AG04450 (cell line): Measurements from ENCODE around the gene VWA2. TPM values are rescaled to one million over a fixed set of nuclear protein-coding genes. Genes with fewer than 3 reads are reported as not detected.
A peak's percentile ranks its signal among the peaks of the same experiment; 100 is the strongest.

Experiments
- CTCF ChIA-PET: fragments of 300-600, 350-600 bp; formaldehyde crosslinking; extraction: SDS; loops from one replicate; lab custom pipeline; 2022; ENCODE audit warnings: antibody characterized with exemption, inconsistent platforms; lab: Charles Lee
- POLR2A ChIA-PET: fragments of 350-600 bp; formaldehyde crosslinking; extraction: SDS; loops from one replicate; lab custom pipeline; 2021; ENCODE audit warnings: antibody characterized with exemption, inconsistent platforms; lab: Yijun Ruan, JAX
- DNase-seq: peaks from one replicate; pipeline ENCODE4 v3.0.0-alpha.2; 2011; ENCODE audit warnings: low read depth, low spot score
- H3K27ac ChIP-seq: one replicate; pipeline ENCODE4 v1.5.1; 2012; ENCODE audit warnings: low read depth, low read length, control low read depth
- H3K27me3 ChIP-seq: one replicate; pipeline ENCODE4 v1.6.0; 2012; ENCODE audit warnings: low read length; ENCODE audit not compliant: control insufficient read depth, insufficient read depth
- H3K4me3 ChIP-seq: 2 replicates; pipeline ENCODE4 v1.5.1; 2011; ENCODE audit warnings: mild to moderate bottlenecking, low read depth, low read length, control low read depth
- H3K9me3 ChIP-seq: 2 replicates; pipeline ENCODE4 v1.5.1; 2012; ENCODE audit warnings: low read length; ENCODE audit not compliant: control insufficient read depth, insufficient read depth
- CTCF ChIP-seq: IDR thresholded peaks from 2 replicates; pipeline ENCODE4 v1.5.1; 2011; ENCODE audit warnings: low read depth, low read length, control low read depth, inconsistent platforms
- polyA plus RNA-seq: library from polyadenylated mRNA; depleted of rRNA; stranded (reverse); fragments of >200 nt; gene quantifications from 2 replicates; pipeline ENCODE4 v1.2.3, GENCODE V29; 2011

The VWA2 gene
- polyA plus RNA-seq, 1 experiment: not detected

- DNase-seq: peak; percentile 59
- H3K4me3 ChIP-seq: no peak overlapping the region
- H3K9me3 ChIP-seq: no peaks in the 10 kb centered on the region; the same call in 1 of the 2 replicates
- CTCF ChIA-PET: interaction anchor here (0.7 to 1.4 kb wide), 3 partner anchors 34 to 152 kb away, joined by 4 to 6 read pairs (median 6); no protein-coding TSS in a partner anchor
- no peak overlapping the region for H3K27ac ChIP-seq
- no peak for TF ChIP-seq CTCF
- H3K27me3 ChIP-seq: peaks cover 19% of the 10 kb centered on the region
- POLR2A ChIA-PET: interaction anchor here (1.1 to 1.5 kb wide), 2 partner anchors 51 to 515 kb away, joined by 3 to 4 read pairs; partner anchors contain the start of gene FHIP2A
Measured at GRCh38 chr10:114306116-114306973, 67.3 kb downstream of the VWA2 start.

GRCh38 chr10:114307731-114308130 is 68.7 kb downstream of the VWA2 start:
- no peak for TF ChIP-seq CTCF
- ChIA-PET POLR2A (no interaction called here), CTCF (interaction anchor here (1.1 kb wide), 1 partner anchor 129 kb away, joined by 4 read pairs; no protein-coding TSS in a partner anchor)
- no peak overlapping the region for H3K4me3 ChIP-seq
- H3K27ac ChIP-seq: no peak overlapping the region
- H3K27me3 ChIP-seq: peaks cover 20% of the 10 kb centered on the region
- DNase-seq: no peak
- H3K9me3 ChIP-seq: no peaks in the 10 kb centered on the region; the same call in 1 of the 2 replicates

- peaks cover 19% of the 10 kb centered on the region for H3K27me3 ChIP-seq
- POLR2A ChIA-PET: interaction anchor here (0.6 kb wide), 1 partner anchor 140 kb away, joined by 5 read pairs; no protein-coding TSS in a partner anchor
- no peak for TF ChIP-seq CTCF
- no peak for DNase-seq
- H3K4me3 ChIP-seq: no peak overlapping the region
- CTCF ChIA-PET: interaction anchor here (1.0 kb wide), 1 partner anchor 163 kb away, joined by 4 read pairs; no protein-coding TSS in a partner anchor
- H3K27ac ChIP-seq: no peak overlapping the region
- H3K9me3 ChIP-seq: no peaks in the 10 kb centered on the region; the same call in 1 of the 2 replicates
Measured at GRCh38 chr10:114308531-114309363, 69.7 kb downstream of the VWA2 start.

- Histone ChIP-seq H3K4me3 (no peak overlapping the region), H3K27ac (no peak overlapping the region), H3K9me3 (no peaks in the 10 kb centered on the region; the same call in 1 of the 2 replicates), H3K27me3 (peaks cover 19% of the 10 kb centered on the region)
- CTCF ChIA-PET: interaction anchor here (1.0 kb wide), 1 partner anchor 162 kb away, joined by 4 read pairs; no protein-coding TSS in a partner anchor
- POLR2A ChIA-PET: no interaction called here
- no peak for DNase-seq
- TF ChIP-seq CTCF: no peak
Measured at GRCh38 chr10:114309364-114309651, 70.3 kb downstream of the VWA2 start.
